A673 (cell line): ENCODE measurements around the gene EXOC4. TPM values are rescaled to one million over a fixed set of nuclear protein-coding genes. Genes with fewer than 3 reads are reported as not detected.

Experiments
- BruUV-seq: library from RNA; stranded (reverse); fragments of 400-500 nt; replicated peaks from 2 replicates; lab custom pipeline; 2021; lab: Mats Ljungman, UMichigan
- CTCF ChIA-PET: fragments of 300-600 bp; sonication (Branson Sonifier 250); formaldehyde crosslinking; loops from one replicate; lab custom pipeline; 2022; ENCODE audit warnings: antibody characterized with exemption; lab: Charles Lee
- POLR2A ChIA-PET: fragments of 300-600 bp; sonication (Branson Sonifier 250); formaldehyde crosslinking; loops from one replicate; lab custom pipeline; 2022; ENCODE audit warnings: antibody characterized with exemption; ENCODE audit not compliant: low non-redundant PET; lab: Charles Lee
- DNase-seq: peaks from one replicate; pipeline ENCODE4 v3.0.0-alpha.2; 2015; ENCODE audit warnings: low spot score
- H3K27ac ChIP-seq: fragments of 200-600 bp; sonication (generic); 2 replicates; pipeline ENCODE4 v1.5.1; 2016; ENCODE audit warnings: mixed run types, low read depth, mild to moderate bottlenecking, mixed read lengths, antibody characterized with exemption, low read length; ENCODE audit not compliant: poor library complexity, severe bottlenecking
- H3K27me3 ChIP-seq: fragments of 200-600 bp; sonication (generic); replicated peaks from 2 replicates; pipeline ENCODE4 v1.6.1; 2017; ENCODE audit warnings: mixed run types, low read depth, mild to moderate bottlenecking, mixed read lengths, antibody characterized with exemption, low read length; ENCODE audit not compliant: insufficient read depth, poor library complexity
- H3K36me3 ChIP-seq: fragments of 200-600 bp; sonication (generic); 2 replicates; pipeline ENCODE4 v1.6.1; 2016; ENCODE audit warnings: mixed run types, mild to moderate bottlenecking, mixed read lengths, antibody characterized with exemption, low read length; ENCODE audit not compliant: insufficient read depth, poor library complexity, severe bottlenecking
- H3K4me1 ChIP-seq: fragments of 200-600 bp; sonication (generic); 2 replicates; pipeline ENCODE4 v1.6.1; 2017; ENCODE audit warnings: mixed run types, mild to moderate bottlenecking, mixed read lengths, antibody characterized with exemption, low read length; ENCODE audit not compliant: insufficient read depth, poor library complexity, severe bottlenecking
- H3K4me3 ChIP-seq: fragments of 200-600 bp; sonication (generic); 2 replicates; pipeline ENCODE4 v1.5.1; 2016; ENCODE audit warnings: low read depth, mixed run types, mild to moderate bottlenecking, mixed read lengths, low read length; ENCODE audit not compliant: poor library complexity, severe bottlenecking
- H3K9me3 ChIP-seq: fragments of 200-600 bp; sonication (generic); 2 replicates; pipeline ENCODE4 v1.6.1; 2016; ENCODE audit warnings: mixed run types, low read depth, mild to moderate bottlenecking, mixed read lengths, antibody characterized with exemption, low read length; ENCODE audit not compliant: poor library complexity, severe bottlenecking
- CTCF ChIP-seq: fragments of 300-800, 200-600 bp; sonication (generic); conservative IDR thresholded peaks from 2 replicates; pipeline ENCODE4 v1.5.1; 2017; ENCODE audit warnings: low read depth, mild to moderate bottlenecking, antibody characterized with exemption, low read length, moderate library complexity, mixed read lengths
- EZH2 ChIP-seq: fragments of 200-600 bp; sonication (generic); IDR thresholded peaks from 2 replicates; pipeline ENCODE4 v1.6.1; 2017; ENCODE audit warnings: borderline replicate concordance, low read depth, mild to moderate bottlenecking, mixed read lengths, antibody characterized with exemption, low read length; ENCODE audit not compliant: poor library complexity, severe bottlenecking
- intact Hi-C: fragments of 100-400 bp; cut with micrococcal nuclease; formaldehyde crosslinking; loops from one replicate; pipeline ENCODE4 v1.10.0; 2022; ENCODE audit not compliant: unreplicated experiment
- total RNA-seq: library from RNA; stranded (reverse); gene quantifications from 2 replicates; pipeline ENCODE4 v1.2.3, GENCODE V29; 2021

The EXOC4 gene
- total RNA-seq, 1 experiment from 2014 or later: 66.1 TPM

DNA sequence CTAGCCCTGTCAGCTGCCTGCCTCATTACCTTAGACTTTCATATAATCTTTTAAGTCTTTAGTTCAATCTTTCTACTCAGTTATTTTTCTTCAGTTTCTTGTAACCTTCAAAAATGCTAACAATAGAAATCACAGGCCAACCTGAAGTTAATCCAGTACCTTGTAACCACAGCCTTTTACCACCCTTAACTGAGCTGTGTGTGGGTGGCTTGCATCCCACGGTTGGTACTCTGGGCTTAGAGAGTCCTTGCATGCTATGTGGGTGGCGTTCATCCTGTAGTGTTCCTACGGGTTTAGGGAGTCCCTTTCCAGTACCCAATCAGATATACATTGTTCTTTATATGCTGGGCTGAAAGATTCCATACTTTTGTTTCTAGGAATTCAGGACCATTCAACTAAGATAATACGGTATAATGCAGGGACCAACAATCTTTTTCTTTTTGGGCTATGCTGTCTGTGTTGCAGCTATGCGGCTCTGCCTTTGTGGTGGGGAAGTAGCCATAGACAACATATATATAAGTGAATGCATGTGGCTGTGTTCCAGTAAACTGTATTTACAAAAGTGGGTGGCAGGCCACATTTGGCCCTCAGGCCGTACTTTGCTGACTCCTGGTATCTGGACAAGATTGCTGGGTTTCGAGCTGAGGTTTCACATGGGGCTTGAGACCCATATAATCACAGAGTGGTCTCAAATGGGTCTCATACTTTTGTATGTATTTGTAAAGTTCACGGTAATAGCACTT, 593.5 kb downstream of the EXOC4 start:
- intact Hi-C loops: no loop called here
- H3K4me1 ChIP-seq: no peaks in the 10 kb centered on the region
- no TSS peak for BruUV-seq
- no peak for DNase-seq
- no peak overlapping the region for H3K4me3 ChIP-seq
- H3K27me3 ChIP-seq: no peaks in the 10 kb centered on the region
- no peaks in the 10 kb centered on the region for H3K9me3 ChIP-seq
- POLR2A ChIA-PET: no interaction called here
- no peak overlapping the region for H3K27ac ChIP-seq
- no peaks in the 10 kb centered on the region for H3K36me3 ChIP-seq
- TF ChIP-seq CTCF (no peak), EZH2 (no peak)
- CTCF ChIA-PET: no interaction called here

- intact Hi-C loops: no loop called here
- H3K27me3 ChIP-seq: no peaks in the 10 kb centered on the region
- POLR2A ChIA-PET: no interaction called here
- no peak overlapping the region for H3K4me3 ChIP-seq
- CTCF ChIA-PET: no interaction called here
- DNase-seq: no peak
- no peak overlapping the region for H3K27ac ChIP-seq
- BruUV-seq: no TSS peak
- H3K36me3 ChIP-seq: no peaks in the 10 kb centered on the region
- H3K9me3 ChIP-seq: no peaks in the 10 kb centered on the region
- H3K4me1 ChIP-seq: no peaks in the 10 kb centered on the region
- TF ChIP-seq EZH2: no peak
- TF ChIP-seq CTCF: no peak
Measured at GRCh38 chr7:133850497-133851280, 597.8 kb downstream of the EXOC4 start.

- POLR2A ChIA-PET: no interaction called here
- BruUV-seq: no TSS peak
- no peak for TF ChIP-seq EZH2
- TF ChIP-seq CTCF: no peak
Measured at GRCh38 chr7:133851411-133851810, 598.5 kb downstream of the EXOC4 start.

More at GRCh38 chr7:133851411-133851810, 598.5 kb downstream of the EXOC4 start:
- Histone ChIP-seq H3K27ac (no peak overlapping the region), H3K4me3 (no peak overlapping the region), H3K27me3 (no peaks in the 10 kb centered on the region), H3K9me3 (no peaks in the 10 kb centered on the region), H3K4me1 (no peaks in the 10 kb centered on the region), H3K36me3 (no peaks in the 10 kb centered on the region)
- CTCF ChIA-PET: no interaction called here
- intact Hi-C loops: no loop called here
- DNase-seq: no peak
